Prostate gland (tissue), 2 donors: ENCODE results near the gene PCDHA6.

Experiments used
- POLR2A ChIP-seq: fragments of 450-650 bp; IDR thresholded peaks from one replicate; pipeline ENCODE4 v1.6.1; 2016; ENCODE audit warnings: antibody characterized with exemption, mild to moderate bottlenecking
- POLR2AphosphoS5 ChIP-seq: sonication (generic); formaldehyde crosslinking; IDR thresholded peaks from one replicate; pipeline ENCODE4 v1.6.1; 2017; ENCODE audit warnings: antibody characterized with exemption
- TF ChIP-seq, protein P1 (sequence below), 4 experiments: fragments of 200-600 bp in 2 of 4; fragments of 450-650 bp in 2 of 4; sonication (generic) in 2 of 4; IDR thresholded peaks; 1 replicate in 3 of 4; 2 replicates in 1 of 4; pipeline ENCODE4 v1.5.1; 2016 to 2019; ENCODE audit warnings: antibody characterized with exemption in 4 of 4, mild to moderate bottlenecking in 2 of 4, moderate library complexity in 2 of 4

DNA sequence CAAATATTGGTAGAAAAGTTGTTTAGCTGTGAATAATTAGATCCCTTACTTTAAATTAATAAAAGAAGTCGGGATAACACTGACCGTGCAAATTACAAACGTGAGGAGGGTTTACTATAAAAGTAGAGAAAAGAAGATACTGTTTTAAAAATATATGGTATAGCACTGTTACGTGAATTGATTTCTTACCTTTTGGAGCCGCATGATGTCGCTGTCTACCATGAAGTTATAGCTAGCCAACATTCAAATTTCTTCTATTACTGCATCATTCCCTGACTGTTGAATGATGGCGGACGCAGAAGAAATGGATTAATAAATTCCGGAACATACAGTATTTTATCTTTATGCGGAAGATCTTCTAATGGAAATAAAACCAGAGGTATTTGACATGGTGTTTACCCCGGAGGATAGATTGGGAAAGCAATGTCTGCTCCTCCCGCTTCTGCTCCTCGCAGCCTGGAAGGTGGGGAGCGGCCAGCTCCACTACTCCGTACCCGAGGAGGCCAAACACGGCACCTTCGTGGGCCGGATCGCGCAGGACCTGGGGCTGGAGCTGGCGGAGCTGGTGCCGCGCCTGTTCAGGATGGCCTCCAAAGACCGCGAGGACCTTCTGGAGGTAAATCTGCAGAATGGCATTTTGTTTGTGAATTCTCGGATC is at the start of gene PCDHA6:
- TF ChIP-seq, protein P1, sequence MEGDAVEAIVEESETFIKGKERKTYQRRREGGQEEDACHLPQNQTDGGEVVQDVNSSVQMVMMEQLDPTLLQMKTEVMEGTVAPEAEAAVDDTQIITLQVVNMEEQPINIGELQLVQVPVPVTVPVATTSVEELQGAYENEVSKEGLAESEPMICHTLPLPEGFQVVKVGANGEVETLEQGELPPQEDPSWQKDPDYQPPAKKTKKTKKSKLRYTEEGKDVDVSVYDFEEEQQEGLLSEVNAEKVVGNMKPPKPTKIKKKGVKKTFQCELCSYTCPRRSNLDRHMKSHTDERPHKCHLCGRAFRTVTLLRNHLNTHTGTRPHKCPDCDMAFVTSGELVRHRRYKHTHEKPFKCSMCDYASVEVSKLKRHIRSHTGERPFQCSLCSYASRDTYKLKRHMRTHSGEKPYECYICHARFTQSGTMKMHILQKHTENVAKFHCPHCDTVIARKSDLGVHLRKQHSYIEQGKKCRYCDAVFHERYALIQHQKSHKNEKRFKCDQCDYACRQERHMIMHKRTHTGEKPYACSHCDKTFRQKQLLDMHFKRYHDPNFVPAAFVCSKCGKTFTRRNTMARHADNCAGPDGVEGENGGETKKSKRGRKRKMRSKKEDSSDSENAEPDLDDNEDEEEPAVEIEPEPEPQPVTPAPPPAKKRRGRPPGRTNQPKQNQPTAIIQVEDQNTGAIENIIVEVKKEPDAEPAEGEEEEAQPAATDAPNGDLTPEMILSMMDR (IDR thresholded peaks at IDR 0.05) = peak in 1 of 4 experiments; percentile 12
- no peak for TF ChIP-seq POLR2AphosphoS5
- no peak for TF ChIP-seq POLR2A
